Omental fat pad (tissue), 4 donors: ENCODE results near the gene GM2A. TPM values are rescaled to one million over a fixed set of nuclear protein-coding genes. Genes with fewer than 3 reads are reported as not detected.
"Not testable (repeated sequence)": the region's sequence is repeated elsewhere in the genome, so short reads cannot be mapped to it uniquely, and the experiment has no call there.

Experiments used
- ATAC-seq: fragments of 150-250 bp; one replicate; pipeline ENCODE4 v1.9.1; 2016; ENCODE audit warnings: mild to moderate bottlenecking, moderate library complexity; ENCODE audit not compliant: low FRiP score
- DNase-seq: peaks from one replicate; pipeline ENCODE4 v3.0.0-alpha.2; 2019; ENCODE audit warnings: low spot score
- total RNA-seq, 4 donors: library from RNA; depleted of rRNA; stranded (reverse); fragments of >200 nt; gene quantifications; one replicate each; pipeline ENCODE4 v1.1.0, GENCODE V29; 2016
- TF ChIP-seq, protein P1 (sequence below), 3 donors: fragments of 450-650 bp; IDR thresholded peaks; one replicate each; pipeline ENCODE4 v1.5.1; 2016 to 2017; ENCODE audit warnings: antibody characterized with exemption in 3 of 3, mild to moderate bottlenecking in 3 of 3, moderate library complexity in 2 of 3

GM2A gene
- total RNA-seq, 4 donors from 2014 or later = 26.6 to 62.6 (median 27.9) TPM

- DNase-seq (no peak), ATAC-seq (no peak)
- TF ChIP-seq, protein P1, sequence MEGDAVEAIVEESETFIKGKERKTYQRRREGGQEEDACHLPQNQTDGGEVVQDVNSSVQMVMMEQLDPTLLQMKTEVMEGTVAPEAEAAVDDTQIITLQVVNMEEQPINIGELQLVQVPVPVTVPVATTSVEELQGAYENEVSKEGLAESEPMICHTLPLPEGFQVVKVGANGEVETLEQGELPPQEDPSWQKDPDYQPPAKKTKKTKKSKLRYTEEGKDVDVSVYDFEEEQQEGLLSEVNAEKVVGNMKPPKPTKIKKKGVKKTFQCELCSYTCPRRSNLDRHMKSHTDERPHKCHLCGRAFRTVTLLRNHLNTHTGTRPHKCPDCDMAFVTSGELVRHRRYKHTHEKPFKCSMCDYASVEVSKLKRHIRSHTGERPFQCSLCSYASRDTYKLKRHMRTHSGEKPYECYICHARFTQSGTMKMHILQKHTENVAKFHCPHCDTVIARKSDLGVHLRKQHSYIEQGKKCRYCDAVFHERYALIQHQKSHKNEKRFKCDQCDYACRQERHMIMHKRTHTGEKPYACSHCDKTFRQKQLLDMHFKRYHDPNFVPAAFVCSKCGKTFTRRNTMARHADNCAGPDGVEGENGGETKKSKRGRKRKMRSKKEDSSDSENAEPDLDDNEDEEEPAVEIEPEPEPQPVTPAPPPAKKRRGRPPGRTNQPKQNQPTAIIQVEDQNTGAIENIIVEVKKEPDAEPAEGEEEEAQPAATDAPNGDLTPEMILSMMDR (IDR thresholded peaks at IDR 0.05) = no peak
Measured at GRCh38 chr5:151251621-151252020, 1.4 kb upstream of the GM2A start.

DNA sequence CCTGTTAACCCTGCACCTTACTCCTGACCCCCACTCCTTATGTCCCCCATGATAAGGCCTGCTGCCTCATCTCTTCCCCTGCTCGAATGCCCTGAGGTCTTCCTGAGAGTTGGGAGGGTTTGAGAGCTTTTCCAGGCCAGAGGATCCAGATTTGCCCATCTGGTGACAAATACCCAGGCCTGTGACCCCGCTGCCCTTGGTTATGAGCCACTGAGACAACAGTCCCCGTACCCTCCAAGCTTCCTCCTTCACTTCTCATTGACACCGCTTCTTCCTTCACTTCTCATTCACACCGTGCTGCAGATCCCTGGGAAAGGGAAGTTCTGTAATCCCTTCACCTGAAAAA lies 593 bp downstream of the GM2A start:
- DNase-seq (no peak), ATAC-seq (no peak)
- TF ChIP-seq, protein P1 (IDR thresholded peaks at IDR 0.05) = no peak

DNA sequence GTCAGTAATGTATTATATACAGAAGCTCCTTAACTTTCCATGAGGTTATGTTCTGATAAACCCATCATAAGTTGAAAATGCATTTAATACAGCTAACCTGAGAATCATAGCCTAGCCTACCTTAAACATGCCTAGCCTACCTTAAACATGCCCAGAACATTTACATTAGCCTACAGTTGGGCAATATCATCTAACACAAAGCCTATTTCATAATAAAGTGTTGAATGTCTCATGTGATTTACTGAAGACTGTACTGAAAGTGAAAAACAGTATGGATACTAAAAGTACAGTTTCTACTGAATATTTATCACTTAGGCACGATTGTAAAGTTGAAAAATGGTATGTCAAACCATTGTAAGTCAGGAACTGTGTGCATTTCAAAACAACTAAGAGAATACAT lies 1.6 kb downstream of the GM2A start:
- ATAC-seq = no peak
- TF ChIP-seq, protein P1 (IDR thresholded peaks at IDR 0.05) = no peak
- DNase-seq = no peak

GRCh38 chr5:151254990-151255389 lies 2.0 kb downstream of the GM2A start:
- not testable (repeated sequence) for DNase-seq, ATAC-seq

- ATAC-seq = no peak
- DNase-seq = no peak
- TF ChIP-seq, protein P1 (IDR thresholded peaks at IDR 0.05) = no peak
Measured at GRCh38 chr5:151255621-151256286, 2.8 kb downstream of the GM2A start.

GRCh38 chr5:151257731-151258181 lies 4.8 kb downstream of the GM2A start:
- ATAC-seq (no peak), DNase-seq (no peak)
- TF ChIP-seq, protein P1 (IDR thresholded peaks at IDR 0.05) = no peak

GRCh38 chr5:151258201-151258611 lies 5.2 kb downstream of the GM2A start:
- no peak for DNase-seq
- TF ChIP-seq, protein P1 (IDR thresholded peaks at IDR 0.05) = no peak
- no peak for ATAC-seq
